HuH-7.5 (cell line): ENCODE results near the gene CERS6.

Source experiments
- DNase-seq: peaks from one replicate; pipeline ENCODE4 v3.0.0; 2011; ENCODE audit warnings: low spot score

Gene CERS6

GRCh38 chr2:168703926-168704325 is 247.9 kb downstream of the CERS6 start:
- no peak for DNase-seq

GRCh38 chr2:168705534-168706470 is 249.7 kb downstream of the CERS6 start:
- DNase-seq, result no peak

- no peak for DNase-seq
Observed at GRCh38 chr2:168706806-168707205, 250.7 kb downstream of the CERS6 start.

GRCh38 chr2:168708080-168708479 is 252.0 kb downstream of the CERS6 start:
- DNase-seq, result no peak

- no peak for DNase-seq
Observed at GRCh38 chr2:168710754-168711467, 254.8 kb downstream of the CERS6 start.

- DNase-seq, result no peak
Observed at GRCh38 chr2:168712053-168712452, 256.0 kb downstream of the CERS6 start.

GRCh38 chr2:168713325-168713724 is 257.3 kb downstream of the CERS6 start:
- DNase-seq, result no peak

- no peak for DNase-seq
Observed at GRCh38 chr2:168715849-168716248, 259.8 kb downstream of the CERS6 start.

GRCh38 chr2:168716839-168717238 is 260.8 kb downstream of the CERS6 start:
- DNase-seq, result no peak

GRCh38 chr2:168717790-168718502 is 261.9 kb downstream of the CERS6 start:
- DNase-seq, result no peak

- no peak for DNase-seq
Observed at GRCh38 chr2:168718622-168719021, 262.6 kb downstream of the CERS6 start.

- DNase-seq, result no peak
Observed at GRCh38 chr2:168719446-168719845, 263.4 kb downstream of the CERS6 start.

GRCh38 chr2:168722592-168722991 is 266.5 kb downstream of the CERS6 start:
- no peak for DNase-seq

GRCh38 chr2:168723275-168723899 is 267.3 kb downstream of the CERS6 start:
- DNase-seq, result no peak

- DNase-seq, result no peak
Observed at GRCh38 chr2:168726375-168726774, 270.3 kb downstream of the CERS6 start.

GRCh38 chr2:168727904-168728470 is 271.9 kb downstream of the CERS6 start:
- DNase-seq, result no peak

- no peak for DNase-seq
Observed at GRCh38 chr2:168729455-168729854, 273.4 kb downstream of the CERS6 start.

- DNase-seq, result no peak
Observed at GRCh38 chr2:168730344-168730743, 274.3 kb downstream of the CERS6 start.

GRCh38 chr2:168731002-168731401 is 274.9 kb downstream of the CERS6 start:
- DNase-seq, result no peak

GRCh38 chr2:168731616-168732015 is 275.5 kb downstream of the CERS6 start:
- DNase-seq, result no peak

GRCh38 chr2:168732100-168732499 is 276.0 kb downstream of the CERS6 start:
- DNase-seq, result no peak

GRCh38 chr2:168732506-168732905 is 276.4 kb downstream of the CERS6 start:
- DNase-seq, result no peak
